GM12878 (cell line): Measurements from ENCODE around the gene ZSWIM6.

Source experiments
- CEBPB ChIP-seq, 2 experiments: fragments of 150-350 bp in 1 of 2; IDR thresholded peaks; 2 replicates each; pipeline ENCODE4 v1.6.1; 2012 to 2014; ENCODE audit warnings: low read depth in 2 of 2, low read length in 2 of 2, borderline replicate concordance in 1 of 2, inconsistent platforms in 1 of 2
- DPF2 ChIP-seq: fragments of 450-650 bp; IDR thresholded peaks from 2 replicates; pipeline ENCODE4 v1.6.1; 2017; ENCODE audit warnings: mild to moderate bottlenecking
- HDGF ChIP-seq: fragments of 450-650 bp; IDR thresholded peaks from 2 replicates; pipeline ENCODE4 v1.6.1; 2016; ENCODE audit warnings: antibody characterized with exemption
- POLR2A ChIP-seq: IDR thresholded peaks from 2 replicates; pipeline ENCODE4 v1.6.1; 2011; ENCODE audit warnings: low read depth, mild to moderate bottlenecking, low read length
- POLR2AphosphoS5 ChIP-seq: IDR thresholded peaks from 2 replicates; pipeline ENCODE4 v1.6.1; 2011; ENCODE audit warnings: mild to moderate bottlenecking, low read length, inconsistent platforms
- RCOR1 ChIP-seq: conservative IDR thresholded peaks from 2 replicates; pipeline ENCODE4 v1.6.1; 2012; ENCODE audit warnings: low read depth, low read length, improper control_type of control experiment
- SIN3A ChIP-seq: IDR thresholded peaks from 2 replicates; pipeline ENCODE4 v1.6.1; 2012; ENCODE audit warnings: low read depth, low read length, improper control_type of control experiment
- SMC3 ChIP-seq: IDR thresholded peaks from 2 replicates; pipeline ENCODE4 v1.6.1; 2011; ENCODE audit warnings: low read length, improper control_type of control experiment, borderline replicate concordance
- SPI1 ChIP-seq: IDR thresholded peaks from 2 replicates; pipeline ENCODE4 v1.6.1; 2011; ENCODE audit warnings: low read depth, mild to moderate bottlenecking, low read length, moderate library complexity, borderline replicate concordance; ENCODE audit not compliant: insufficient read depth
- YY1 ChIP-seq: IDR thresholded peaks from 2 replicates; pipeline ENCODE4 v1.6.1; 2011; ENCODE audit warnings: low read depth, mild to moderate bottlenecking, low read length
- TF ChIP-seq, protein P1 (sequence below): fragments of 450-650 bp; conservative IDR thresholded peaks from 2 replicates; pipeline ENCODE4 v1.6.1; 2017; ENCODE audit warnings: mild to moderate bottlenecking, moderate library complexity
- TF ChIP-seq, protein P2 (sequence below), 3 experiments: IDR thresholded peaks in 2 of 3; conservative IDR thresholded peaks in 1 of 3; 2 replicates each; pipeline ENCODE4 v1.5.1; 2011; ENCODE audit warnings: low read depth in 3 of 3, low read length in 3 of 3, mild to moderate bottlenecking in 3 of 3, control low read depth in 2 of 3, moderate library complexity in 2 of 3, inconsistent platforms in 1 of 3, mixed read lengths in 1 of 3; ENCODE audit not compliant: control insufficient read depth in 2 of 3, insufficient read depth in 1 of 3; ENCODE audit errors: extremely low read depth in 1 of 3

DNA sequence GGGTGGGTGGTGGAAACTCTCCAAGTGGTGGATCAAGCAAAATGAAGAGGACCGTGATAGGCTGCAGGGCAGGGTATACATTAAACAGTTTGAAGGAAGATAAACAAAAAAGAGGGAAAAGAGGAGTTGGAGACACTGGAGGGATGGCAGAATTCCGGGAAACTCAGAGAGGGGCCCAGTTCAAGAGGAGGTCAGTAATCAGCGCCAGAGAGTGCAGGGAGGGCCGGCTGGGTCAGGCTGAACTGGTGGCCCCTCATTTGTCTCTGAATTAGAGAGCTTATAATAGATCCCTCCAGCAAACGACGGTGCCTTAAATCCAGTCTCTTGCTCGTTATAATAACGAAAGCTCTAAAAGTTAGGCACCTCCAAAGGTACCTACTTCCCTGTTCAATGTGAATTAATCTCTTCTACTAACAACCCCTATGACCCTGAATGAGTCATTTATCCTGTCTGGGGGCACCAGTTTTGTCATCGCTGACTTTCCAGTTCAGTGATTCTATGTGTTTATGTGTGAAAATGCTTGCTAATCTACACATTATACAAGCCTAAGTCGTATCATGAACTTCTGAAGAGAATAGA lies 2.4 kb upstream of the ZSWIM6 start:
- TF ChIP-seq YY1 = no peak
- no peak for TF ChIP-seq CEBPB (IDR thresholded peaks at IDR 0.05; ENCODE audit: borderline replicate concordance in 1 of 2, low read depth in 2 of 2, low read length in 2 of 2)
- no peak for TF ChIP-seq POLR2AphosphoS5
- no peak for TF ChIP-seq DPF2
- TF ChIP-seq SMC3 = no peak
- no peak for TF ChIP-seq SIN3A
- TF ChIP-seq, protein P1, sequence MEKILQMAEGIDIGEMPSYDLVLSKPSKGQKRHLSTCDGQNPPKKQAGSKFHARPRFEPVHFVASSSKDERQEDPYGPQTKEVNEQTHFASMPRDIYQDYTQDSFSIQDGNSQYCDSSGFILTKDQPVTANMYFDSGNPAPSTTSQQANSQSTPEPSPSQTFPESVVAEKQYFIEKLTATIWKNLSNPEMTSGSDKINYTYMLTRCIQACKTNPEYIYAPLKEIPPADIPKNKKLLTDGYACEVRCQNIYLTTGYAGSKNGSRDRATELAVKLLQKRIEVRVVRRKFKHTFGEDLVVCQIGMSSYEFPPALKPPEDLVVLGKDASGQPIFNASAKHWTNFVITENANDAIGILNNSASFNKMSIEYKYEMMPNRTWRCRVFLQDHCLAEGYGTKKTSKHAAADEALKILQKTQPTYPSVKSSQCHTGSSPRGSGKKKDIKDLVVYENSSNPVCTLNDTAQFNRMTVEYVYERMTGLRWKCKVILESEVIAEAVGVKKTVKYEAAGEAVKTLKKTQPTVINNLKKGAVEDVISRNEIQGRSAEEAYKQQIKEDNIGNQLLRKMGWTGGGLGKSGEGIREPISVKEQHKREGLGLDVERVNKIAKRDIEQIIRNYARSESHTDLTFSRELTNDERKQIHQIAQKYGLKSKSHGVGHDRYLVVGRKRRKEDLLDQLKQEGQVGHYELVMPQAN = no peak
- no peak for TF ChIP-seq POLR2A
- TF ChIP-seq, protein P2, sequence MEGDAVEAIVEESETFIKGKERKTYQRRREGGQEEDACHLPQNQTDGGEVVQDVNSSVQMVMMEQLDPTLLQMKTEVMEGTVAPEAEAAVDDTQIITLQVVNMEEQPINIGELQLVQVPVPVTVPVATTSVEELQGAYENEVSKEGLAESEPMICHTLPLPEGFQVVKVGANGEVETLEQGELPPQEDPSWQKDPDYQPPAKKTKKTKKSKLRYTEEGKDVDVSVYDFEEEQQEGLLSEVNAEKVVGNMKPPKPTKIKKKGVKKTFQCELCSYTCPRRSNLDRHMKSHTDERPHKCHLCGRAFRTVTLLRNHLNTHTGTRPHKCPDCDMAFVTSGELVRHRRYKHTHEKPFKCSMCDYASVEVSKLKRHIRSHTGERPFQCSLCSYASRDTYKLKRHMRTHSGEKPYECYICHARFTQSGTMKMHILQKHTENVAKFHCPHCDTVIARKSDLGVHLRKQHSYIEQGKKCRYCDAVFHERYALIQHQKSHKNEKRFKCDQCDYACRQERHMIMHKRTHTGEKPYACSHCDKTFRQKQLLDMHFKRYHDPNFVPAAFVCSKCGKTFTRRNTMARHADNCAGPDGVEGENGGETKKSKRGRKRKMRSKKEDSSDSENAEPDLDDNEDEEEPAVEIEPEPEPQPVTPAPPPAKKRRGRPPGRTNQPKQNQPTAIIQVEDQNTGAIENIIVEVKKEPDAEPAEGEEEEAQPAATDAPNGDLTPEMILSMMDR (IDR thresholded peaks at IDR 0.05 in 2 of 3, conservative IDR thresholded peaks at IDR 0.05 in 1 of 3; ENCODE audit: control insufficient read depth in 2 of 3, extremely low read depth in 1 of 3, insufficient read depth in 1 of 3, low read depth in 3 of 3, low read length in 3 of 3) = no peak
- no peak for TF ChIP-seq RCOR1
- TF ChIP-seq HDGF = no peak
- TF ChIP-seq SPI1 = no peak
